Measurements from ENCODE around the gene HOXD3. TPM values are rescaled to one million over a fixed set of nuclear protein-coding genes. Genes with fewer than 3 reads are reported as not detected.

HOXD3 gene
- total RNA-seq, 1 donor from 2014 or later: 0.47 TPM

DNA sequence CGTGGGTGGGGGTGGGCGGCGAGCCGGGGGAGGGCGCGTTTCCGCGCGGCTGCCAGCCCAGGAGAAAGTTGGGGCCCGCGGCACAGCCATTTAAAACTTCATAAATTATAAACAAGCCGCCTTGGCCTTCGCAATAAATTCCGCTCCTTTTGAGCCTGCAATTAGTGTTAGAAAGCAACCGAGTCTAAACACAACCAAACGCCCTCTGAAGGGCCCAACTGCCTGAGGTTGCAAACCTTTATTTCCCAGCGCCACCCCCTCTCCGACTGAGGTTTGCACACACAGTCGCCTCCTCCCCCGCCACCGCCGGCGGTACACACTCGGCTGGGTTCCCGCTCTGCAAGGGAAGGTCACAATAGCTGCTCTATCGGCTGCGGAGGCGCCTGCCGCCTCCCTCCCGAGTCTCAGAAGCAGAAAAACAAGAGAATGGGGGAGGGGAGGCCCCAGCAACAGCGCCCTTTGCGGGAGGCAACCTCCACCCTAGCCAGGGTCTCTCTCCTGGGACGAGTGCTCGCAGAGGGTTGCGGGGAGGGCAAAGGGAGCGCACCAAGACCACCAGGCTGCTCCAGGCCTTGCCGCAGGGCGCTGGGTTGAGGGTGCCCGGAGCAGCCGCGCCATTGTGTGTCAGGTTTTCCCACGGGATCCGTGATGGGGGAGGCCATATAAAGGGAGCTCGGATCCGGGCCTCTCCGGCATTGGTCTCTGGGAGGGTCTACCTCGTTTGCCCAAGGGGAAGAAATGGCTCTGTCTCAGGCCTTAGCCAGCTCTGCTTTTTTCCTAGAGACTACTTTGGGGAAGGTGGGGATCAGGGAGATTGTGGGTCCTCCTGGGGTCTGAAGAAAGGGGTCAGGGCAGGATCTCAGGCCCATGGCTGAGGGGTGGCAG is 18.0 kb downstream of the HOXD3 start:
- H3K4me1 ChIP-seq: peaks cover 23% of the 10 kb centered on the region
- no peak overlapping the region for H3K4me3 ChIP-seq
- ATAC-seq (no peak), DNase-seq (no peak)
- TF ChIP-seq, protein P1, sequence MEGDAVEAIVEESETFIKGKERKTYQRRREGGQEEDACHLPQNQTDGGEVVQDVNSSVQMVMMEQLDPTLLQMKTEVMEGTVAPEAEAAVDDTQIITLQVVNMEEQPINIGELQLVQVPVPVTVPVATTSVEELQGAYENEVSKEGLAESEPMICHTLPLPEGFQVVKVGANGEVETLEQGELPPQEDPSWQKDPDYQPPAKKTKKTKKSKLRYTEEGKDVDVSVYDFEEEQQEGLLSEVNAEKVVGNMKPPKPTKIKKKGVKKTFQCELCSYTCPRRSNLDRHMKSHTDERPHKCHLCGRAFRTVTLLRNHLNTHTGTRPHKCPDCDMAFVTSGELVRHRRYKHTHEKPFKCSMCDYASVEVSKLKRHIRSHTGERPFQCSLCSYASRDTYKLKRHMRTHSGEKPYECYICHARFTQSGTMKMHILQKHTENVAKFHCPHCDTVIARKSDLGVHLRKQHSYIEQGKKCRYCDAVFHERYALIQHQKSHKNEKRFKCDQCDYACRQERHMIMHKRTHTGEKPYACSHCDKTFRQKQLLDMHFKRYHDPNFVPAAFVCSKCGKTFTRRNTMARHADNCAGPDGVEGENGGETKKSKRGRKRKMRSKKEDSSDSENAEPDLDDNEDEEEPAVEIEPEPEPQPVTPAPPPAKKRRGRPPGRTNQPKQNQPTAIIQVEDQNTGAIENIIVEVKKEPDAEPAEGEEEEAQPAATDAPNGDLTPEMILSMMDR (IDR thresholded peaks at IDR 0.05): no peak
- no peaks in the 10 kb centered on the region for H3K9me3 ChIP-seq
- H3K27me3 ChIP-seq (ENCODE audit: low read depth): peaks cover 95% of the 10 kb centered on the region
- H3K36me3 ChIP-seq: no peaks in the 10 kb centered on the region
- H3K27ac ChIP-seq: no peak overlapping the region
- intact Hi-C loops (cut with DNase I): no loop called here

GRCh38 chr2:176175709-176176607 is 18.9 kb downstream of the HOXD3 start:
- Histone ChIP-seq H3K4me3 (no peak overlapping the region), H3K27me3 (ENCODE audit: low read depth) (peaks cover 92% of the 10 kb centered on the region), H3K4me1 (peaks cover 23% of the 10 kb centered on the region), H3K36me3 (no peaks in the 10 kb centered on the region), H3K27ac (no peak overlapping the region), H3K9me3 (no peaks in the 10 kb centered on the region)
- DNase-seq (no peak), ATAC-seq (no peak)
- intact Hi-C loops (cut with DNase I): no loop called here
- TF ChIP-seq, protein P1 (IDR thresholded peaks at IDR 0.05): no peak

- Histone ChIP-seq H3K4me1 (peaks cover 12% of the 10 kb centered on the region), H3K9me3 (no peaks in the 10 kb centered on the region), H3K27me3 (ENCODE audit: low read depth) (peaks cover 80% of the 10 kb centered on the region), H3K36me3 (no peaks in the 10 kb centered on the region), H3K27ac (no peak overlapping the region), H3K4me3 (peak overlapping the region; percentile 27)
- DNase-seq (no peak), ATAC-seq (no peak)
- intact Hi-C loops (cut with DNase I): no loop called here
- TF ChIP-seq, protein P1 (IDR thresholded peaks at IDR 0.05): no peak
These were observed 20.5 kb downstream of the HOXD3 start for GRCh38 chr2:176177580-176178037.

DNA sequence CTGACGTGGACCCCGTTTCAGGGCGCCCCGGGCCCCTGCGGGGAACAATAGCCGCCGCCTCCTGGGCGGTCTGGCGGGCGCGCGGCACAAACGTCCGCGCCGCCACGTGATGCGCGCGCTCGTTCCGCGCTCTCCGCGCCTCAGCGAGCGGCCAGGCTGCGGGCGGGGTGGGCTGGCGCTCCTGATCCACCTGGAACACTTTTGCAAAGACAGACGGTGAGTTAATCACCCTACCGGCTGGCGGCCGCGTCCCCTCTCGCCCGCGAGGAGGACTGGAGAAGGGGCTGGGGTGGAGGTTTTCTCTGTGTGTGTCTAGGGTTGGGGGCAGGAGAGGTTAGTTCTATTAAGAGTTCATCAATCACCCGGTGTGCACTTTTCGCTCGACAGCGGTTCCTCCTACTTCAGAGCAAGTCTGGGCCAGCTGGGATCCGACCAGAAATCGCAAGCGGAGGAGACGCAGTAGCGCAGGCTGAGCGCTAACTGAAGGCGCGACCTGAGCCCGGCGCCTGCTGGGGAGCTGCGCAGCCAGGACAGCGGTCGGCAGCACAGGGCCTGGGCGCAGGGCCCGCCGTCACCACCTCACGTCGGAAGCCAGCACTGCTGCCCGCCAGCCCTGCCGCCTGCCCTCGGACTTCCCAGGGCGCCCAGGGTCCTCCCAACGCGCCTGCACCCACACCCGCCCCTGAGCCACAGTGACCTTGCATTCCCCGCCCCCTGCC is 21.1 kb downstream of the HOXD3 start:
- peak overlapping the region; percentile 27 for H3K4me3 ChIP-seq
- ATAC-seq (peak; percentile 58 to 63), DNase-seq (no peak)
- TF ChIP-seq, protein P1 (IDR thresholded peaks at IDR 0.05): no peak
- peaks cover 12% of the 10 kb centered on the region for H3K4me1 ChIP-seq
- no peaks in the 10 kb centered on the region for H3K36me3 ChIP-seq
- intact Hi-C loops (cut with DNase I): no loop called here
- peaks cover 78% of the 10 kb centered on the region for H3K27me3 ChIP-seq (ENCODE audit: low read depth)
- peak overlapping the region; percentile 3 for H3K27ac ChIP-seq
- H3K9me3 ChIP-seq: no peaks in the 10 kb centered on the region

- Histone ChIP-seq H3K27ac (peak overlapping the region; percentile 3), H3K27me3 (ENCODE audit: low read depth) (peaks cover 78% of the 10 kb centered on the region), H3K4me3 (peak overlapping the region; percentile 27), H3K36me3 (no peaks in the 10 kb centered on the region), H3K9me3 (no peaks in the 10 kb centered on the region), H3K4me1 (peaks cover 12% of the 10 kb centered on the region)
- ATAC-seq: peak in 1 of 2 donors; percentile 33
- DNase-seq: no peak
- TF ChIP-seq, protein P1 (IDR thresholded peaks at IDR 0.05): no peak
- intact Hi-C loops (cut with DNase I): no loop called here
These were observed 21.7 kb downstream of the HOXD3 start for GRCh38 chr2:176178757-176179295.
